A549 (cell line): ENCODE data around the gene SEPTIN2. TPM values are rescaled to one million over a fixed set of nuclear protein-coding genes. Genes with fewer than 3 reads are reported as not detected.

Experiments used
- ATAC-seq, 2 experiments: fragments of 200-7000 bp in 1 of 2; fragments of >200 bp in 1 of 2; cut with Nextera tagmentation in 1 of 2; cut with Tn5 transposase in 1 of 2; 3 replicates each; pipeline versions ENCODE4 v1.8.0 to v1.9.1; 2018 to 2020; ENCODE audit warnings: mild to moderate bottlenecking in 1 of 2, moderate library complexity in 1 of 2
- CTCF ChIA-PET: fragments of 300-600 bp; sonication (Branson Sonifier 250); formaldehyde crosslinking; extraction: SDS; loops from one replicate; lab custom pipeline; 2021; ENCODE audit warnings: antibody characterized with exemption, inconsistent platforms; lab: Yijun Ruan, JAX
- POLR2A ChIA-PET: fragments of 350-600 bp; formaldehyde crosslinking; extraction: SDS; loops from one replicate; lab custom pipeline; 2021; ENCODE audit warnings: antibody characterized with exemption, inconsistent platforms; lab: Yijun Ruan, JAX
- DNase-seq, 2 experiments: peaks; one replicate each; pipeline versions ENCODE4 v3.0.0 to v3.0.0-alpha.2; 2011 to 2016; ENCODE audit warnings: low read depth in 1 of 2, low spot score in 1 of 2
- FAIRE-seq: peaks from 2 replicates; lab custom pipeline; 2011; peaks lifted over from hg19 to GRCh38; lab: Jason Lieb, UNC
- H3K27ac ChIP-seq, 2 experiments: fragments of >200 bp; sonication (Bioruptor Twin); formaldehyde crosslinking; 3 replicates each; pipeline ENCODE4 v1.5.1; 2016 to 2017
- H3K4me1 ChIP-seq: fragments of >200 bp; sonication (Bioruptor Twin); formaldehyde crosslinking; 3 replicates; pipeline ENCODE4 v1.6.1; 2016
- H3K4me2 ChIP-seq: fragments of >200 bp; sonication (Bioruptor Twin); formaldehyde crosslinking; 3 replicates; pipeline ENCODE4 v1.6.1; 2016
- H3K4me3 ChIP-seq: fragments of >200 bp; sonication (Bioruptor Twin); formaldehyde crosslinking; 3 replicates; pipeline ENCODE4 v1.5.1; 2016
- H3K9me3 ChIP-seq: fragments of >200 bp; sonication (Bioruptor Twin); formaldehyde crosslinking; 3 replicates; pipeline ENCODE4 v1.6.1; 2016
- CBX2 ChIP-seq: fragments of 200-600 bp; sonication (generic); IDR thresholded peaks from 2 replicates; pipeline ENCODE4 v1.6.1; 2016; ENCODE audit warnings: low read depth, mild to moderate bottlenecking, borderline replicate concordance
- CTCF ChIP-seq: fragments of >200 bp; sonication (Bioruptor Twin); formaldehyde crosslinking; IDR thresholded peaks from 3 replicates; pipeline ENCODE4 v1.5.1; 2016
- EHF ChIP-seq: fragments of 250-450 bp; sonication (Bioruptor Pico); IDR thresholded peaks from 2 replicates; pipeline ENCODE4 v1.5.0; 2020; ENCODE audit warnings: mild to moderate bottlenecking
- EHMT2 ChIP-seq: fragments of 200-600 bp; sonication (generic); IDR thresholded peaks from 2 replicates; pipeline ENCODE4 v1.6.1; 2016; ENCODE audit warnings: antibody characterized with exemption, low read depth, mild to moderate bottlenecking, moderate library complexity
- ESRRA ChIP-seq: fragments of 150-350 bp; IDR thresholded peaks from 2 replicates; pipeline ENCODE4 v1.6.1; 2014; ENCODE audit warnings: mild to moderate bottlenecking, low read length, borderline replicate concordance
- FOSL2 ChIP-seq, 2 experiments: fragments of 450-650 bp in 1 of 2; fragments of >200 bp in 1 of 2; sonication (Bioruptor Twin) in 1 of 2; formaldehyde crosslinking; IDR thresholded peaks; 2 replicates each; pipeline versions ENCODE4 v1.5.0 to v1.6.1; 2016 to 2020; ENCODE audit warnings: mild to moderate bottlenecking in 1 of 2, moderate library complexity in 1 of 2
- FOXS1 ChIP-seq: fragments of 250-450 bp; sonication (Bioruptor Pico); IDR thresholded peaks from 2 replicates; pipeline ENCODE4 v1.5.0; 2020; ENCODE audit warnings: mild to moderate bottlenecking, moderate library complexity
- HDAC2 ChIP-seq: fragments of 200-600 bp; sonication (generic); IDR thresholded peaks from 2 replicates; pipeline ENCODE4 v1.6.1; 2016
- HES2 ChIP-seq: fragments of >200 bp; sonication (Bioruptor Twin); formaldehyde crosslinking; IDR thresholded peaks from 2 replicates; pipeline ENCODE4 v1.6.1; 2016
- HOXB5 ChIP-seq: fragments of 250-450 bp; sonication (Bioruptor Pico); IDR thresholded peaks from 2 replicates; pipeline ENCODE4 v1.5.0; 2020; ENCODE audit warnings: mild to moderate bottlenecking, moderate library complexity
- JUN ChIP-seq, 2 experiments: fragments of >200 bp; sonication (Bioruptor Twin); formaldehyde crosslinking; IDR thresholded peaks; 2 replicates in 1 of 2; 3 replicates in 1 of 2; pipeline ENCODE4 v1.6.1; 2016 to 2017
- JUNB ChIP-seq: fragments of >200 bp; sonication (Bioruptor Twin); formaldehyde crosslinking; IDR thresholded peaks from 2 replicates; pipeline ENCODE4 v1.6.1; 2016
- KDM1A ChIP-seq: fragments of 200-600 bp; sonication (generic); IDR thresholded peaks from 2 replicates; pipeline ENCODE4 v1.6.1; 2016; ENCODE audit warnings: low read depth, mild to moderate bottlenecking
- MAFK ChIP-seq: fragments of 450-650 bp; IDR thresholded peaks from 2 replicates; pipeline ENCODE4 v1.6.1; 2014; ENCODE audit not compliant: partially characterized antibody
- NFE2L2 ChIP-seq: fragments of 150-350 bp; conservative IDR thresholded peaks from 2 replicates; pipeline ENCODE4 v1.6.1; 2014; ENCODE audit warnings: low read length
- NR3C1 ChIP-seq: fragments of >200 bp; sonication (Bioruptor Twin); formaldehyde crosslinking; IDR thresholded peaks from 3 replicates; pipeline ENCODE4 v1.6.1; 2017
- PHF8 ChIP-seq: fragments of 200-600 bp; sonication (generic); IDR thresholded peaks from 2 replicates; pipeline ENCODE4 v1.6.1; 2016; ENCODE audit warnings: low read depth, mild to moderate bottlenecking, antibody characterized with exemption, moderate library complexity, borderline replicate concordance
- POLR2AphosphoS2 ChIP-seq: conservative IDR thresholded peaks from 2 replicates; pipeline ENCODE4 v1.6.1; 2012; ENCODE audit warnings: low read length, improper control_type of control experiment, inconsistent platforms
- RARB ChIP-seq: fragments of 250-450 bp; sonication (Bioruptor Pico); IDR thresholded peaks from 2 replicates; pipeline ENCODE4 v1.8.0; 2021; ENCODE audit warnings: mild to moderate bottlenecking, moderate library complexity
- RFX5 ChIP-seq: fragments of 450-650 bp; IDR thresholded peaks from 2 replicates; pipeline ENCODE4 v1.7.1; 2014; ENCODE audit warnings: antibody characterized with exemption, mild to moderate bottlenecking, moderate library complexity
- SREBF2 ChIP-seq: fragments of 450-650 bp; IDR thresholded peaks from 2 replicates; pipeline ENCODE4 v1.6.1; 2014; ENCODE audit warnings: mild to moderate bottlenecking, moderate library complexity
- TP53 ChIP-seq: fragments of 250-450 bp; sonication (Bioruptor Pico); IDR thresholded peaks from 2 replicates; pipeline ENCODE4 v1.5.0; 2021; ENCODE audit warnings: mild to moderate bottlenecking, moderate library complexity
- ZC3H11A ChIP-seq: fragments of 450-650 bp; IDR thresholded peaks from 2 replicates; pipeline ENCODE4 v1.6.1; 2014; ENCODE audit warnings: antibody characterized with exemption, mild to moderate bottlenecking
- ZFP36 ChIP-seq: fragments of 450-650 bp; IDR thresholded peaks from 2 replicates; pipeline ENCODE4 v1.6.1; 2014; ENCODE audit warnings: borderline replicate concordance; ENCODE audit not compliant: partially characterized antibody
- ZNF302 ChIP-seq: fragments of 250-450 bp; sonication (Bioruptor Pico); IDR thresholded peaks from 2 replicates; pipeline ENCODE4 v1.9.0; 2021; ENCODE audit warnings: inconsistent platforms, mild to moderate bottlenecking, moderate library complexity
- WGBS: methylation state at CpG from one replicate; pipeline ENCODE4 v1.1.6; 2017; ENCODE audit errors: missing lambda C conversion rate; 5-methylcytosine and 5-hydroxymethylcytosine counted together
- polyA plus RNA-seq, 4 experiments: library from polyadenylated mRNA; depleted of rRNA in 3 of 4; stranded (reverse); fragments of >200 nt; fragmentation: RNase III in 1 of 4; extraction: RNeasy Plus Mini Kit Qiagen cat#74134 plus additional on column Dnase treatment in 1 of 4; gene quantifications; 2 replicates in 3 of 4; 3 replicates in 1 of 4; pipeline ENCODE4 v1.2.3, GENCODE V29; 2011 to 2017

Gene SEPTIN2
- polyA plus RNA-seq, 2 of the 4 experiments (the other 2 are of a cell fraction) = 341 to 762 TPM

- no peak overlapping the region for H3K4me3 ChIP-seq
- TF ChIP-seq JUNB (no peak), EHMT2 (no peak), HDAC2 (no peak), EHF (no peak), TP53 (no peak), POLR2AphosphoS2 (no peak), HES2 (no peak), RFX5 (no peak), ESRRA (no peak), HOXB5 (no peak), RARB (CRISPR knock-in tag) (no peak), FOSL2 (IDR thresholded peaks at IDR 0.05) (no peak), FOSL2 (CRISPR knock-in tag; IDR thresholded peaks at IDR 0.05) (no peak), SREBF2 (no peak), KDM1A (no peak), FOXS1 (CRISPR knock-in tag) (no peak), NFE2L2 (no peak), NR3C1 (no peak), JUN (IDR thresholded peaks at IDR 0.05) (no peak)
- DNase-seq (no peak), FAIRE-seq (no peak), ATAC-seq (no peak)
- POLR2A ChIA-PET = no interaction called here
- CTCF ChIA-PET = no interaction called here
- WGBS = 85% methylated on average over 2 of the region's 2 CpGs
- no peaks in the 10 kb centered on the region for H3K4me1 ChIP-seq
- no peak overlapping the region for H3K4me2 ChIP-seq
- H3K27ac ChIP-seq = no peak overlapping the region
- H3K9me3 ChIP-seq = no peaks in the 10 kb centered on the region
Measured at GRCh38 chr2:241389697-241390096, 74.0 kb downstream of the SEPTIN2 start.

- Histone ChIP-seq H3K27ac (no peak overlapping the region), H3K4me3 (no peak overlapping the region), H3K9me3 (no peaks in the 10 kb centered on the region), H3K4me2 (no peak overlapping the region), H3K4me1 (no peaks in the 10 kb centered on the region)
- no peak for FAIRE-seq
- ATAC-seq = no peak
- DNase-seq = no peak
- ChIA-PET POLR2A (no interaction called here), CTCF (interaction anchor here (1.4 to 1.8 kb wide), 2 partner anchors 9 to 39 kb away, joined by 3 to 6 read pairs; no protein-coding TSS in a partner anchor)
- TF ChIP-seq SREBF2 (no peak), RARB (CRISPR knock-in tag) (no peak), MAFK (no peak), CBX2 (no peak), FOSL2 (IDR thresholded peaks at IDR 0.05) (no peak), FOSL2 (CRISPR knock-in tag; IDR thresholded peaks at IDR 0.05) (no peak), ZFP36 (no peak), PHF8 (no peak), EHF (no peak), ZC3H11A (no peak), CTCF (no peak), ZNF302 (CRISPR knock-in tag) (no peak)
- WGBS = 95% methylated on average over 9 of the region's 9 CpGs
Measured at GRCh38 chr2:241390301-241391206, 74.8 kb downstream of the SEPTIN2 start.
